Central memory CD4-positive, alpha-beta T cell (primary cell): ENCODE results near the gene WWP2.

Source experiments
- DNase-seq: peaks from one replicate; pipeline ENCODE4 v3.0.0; 2022

WWP2 gene

DNA sequence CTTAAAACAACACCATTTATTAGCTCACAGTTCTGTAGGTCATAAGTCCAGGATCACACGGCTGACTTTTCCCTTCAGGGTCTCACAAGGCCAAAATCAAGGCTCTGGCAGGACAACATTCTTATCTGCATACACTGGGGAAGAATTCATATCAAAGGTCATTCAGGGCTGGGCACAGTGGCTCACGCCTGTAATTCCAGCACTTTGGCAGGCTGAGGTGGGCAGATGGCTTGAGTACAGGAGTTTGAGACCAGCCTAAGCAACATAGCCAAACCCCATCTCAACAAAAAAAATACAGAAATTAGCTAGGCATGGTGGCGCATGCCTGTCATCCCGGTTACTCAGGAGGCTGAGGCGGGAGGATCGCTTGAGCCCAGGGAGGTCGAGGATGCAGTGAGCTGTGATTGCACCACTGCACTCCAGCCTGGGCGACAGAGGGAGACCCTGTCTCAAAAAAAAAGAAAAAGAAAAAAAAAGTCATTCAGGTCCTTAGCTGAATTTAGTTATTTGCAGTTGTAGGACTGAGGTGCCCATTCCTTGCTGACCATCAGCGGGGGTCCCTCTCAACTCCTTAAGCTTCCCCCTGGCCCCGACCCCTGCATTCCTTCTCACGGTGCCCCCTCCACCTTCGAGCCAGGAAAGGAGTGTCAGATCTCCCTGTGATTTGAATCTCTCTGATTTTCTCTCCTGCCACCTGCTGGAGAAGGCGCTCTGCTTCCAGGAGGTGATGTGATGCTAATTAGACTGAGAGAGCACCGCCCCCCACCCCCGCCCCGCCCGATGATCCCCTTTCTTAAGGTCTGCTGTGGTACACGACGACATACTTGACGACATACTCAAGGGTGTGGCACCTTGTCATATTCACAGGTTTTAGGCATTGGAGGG lies 97.2 kb downstream of the WWP2 start:
- DNase-seq, result no peak

DNA sequence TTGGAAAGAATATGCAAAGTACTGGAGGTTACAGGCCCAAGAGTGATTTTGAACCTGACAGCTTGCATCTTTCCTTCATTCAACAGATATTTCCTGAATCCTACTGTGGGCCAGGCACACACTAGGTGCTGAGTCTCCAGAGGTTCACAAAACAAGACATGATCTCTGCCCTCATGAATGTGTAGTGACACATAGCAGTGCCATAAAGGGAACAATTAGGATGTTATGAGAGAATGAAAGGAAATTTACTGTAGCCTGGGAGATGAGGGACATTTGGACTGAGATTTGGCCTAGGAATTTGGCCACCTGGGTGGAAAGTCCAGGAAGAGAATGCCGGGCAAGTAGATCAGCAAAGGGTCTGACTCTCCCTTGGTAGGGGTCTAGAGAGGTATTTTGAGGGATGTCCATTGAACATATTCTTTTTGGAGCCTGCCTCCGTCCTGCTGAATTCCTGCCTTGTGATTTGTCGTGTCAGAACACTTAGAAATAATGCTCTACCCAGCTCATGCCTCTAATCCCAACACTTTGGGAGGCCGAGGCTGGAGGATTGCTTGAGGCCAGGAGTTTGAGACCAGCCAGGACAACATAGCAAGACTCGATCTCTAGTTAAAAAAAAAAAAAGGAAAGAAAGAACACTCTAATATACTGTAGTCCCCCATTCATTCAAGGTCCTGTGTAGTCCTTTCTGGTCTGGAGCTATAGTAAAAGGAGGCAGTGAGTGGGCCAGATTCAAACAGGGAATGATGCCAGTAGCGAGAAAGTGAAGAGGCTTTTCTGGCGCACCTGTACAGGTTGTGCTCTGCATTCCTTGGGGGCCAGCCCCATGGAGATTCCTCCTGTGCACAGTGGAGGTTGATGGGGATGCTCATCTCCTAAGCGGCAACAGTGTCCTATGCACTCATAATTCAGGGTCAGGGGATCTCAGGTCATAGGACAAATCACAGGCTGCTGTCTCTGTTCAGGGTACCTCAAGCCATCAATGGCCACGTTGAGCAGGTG lies 98.4 kb downstream of the WWP2 start:
- DNase-seq, result no peak

DNA sequence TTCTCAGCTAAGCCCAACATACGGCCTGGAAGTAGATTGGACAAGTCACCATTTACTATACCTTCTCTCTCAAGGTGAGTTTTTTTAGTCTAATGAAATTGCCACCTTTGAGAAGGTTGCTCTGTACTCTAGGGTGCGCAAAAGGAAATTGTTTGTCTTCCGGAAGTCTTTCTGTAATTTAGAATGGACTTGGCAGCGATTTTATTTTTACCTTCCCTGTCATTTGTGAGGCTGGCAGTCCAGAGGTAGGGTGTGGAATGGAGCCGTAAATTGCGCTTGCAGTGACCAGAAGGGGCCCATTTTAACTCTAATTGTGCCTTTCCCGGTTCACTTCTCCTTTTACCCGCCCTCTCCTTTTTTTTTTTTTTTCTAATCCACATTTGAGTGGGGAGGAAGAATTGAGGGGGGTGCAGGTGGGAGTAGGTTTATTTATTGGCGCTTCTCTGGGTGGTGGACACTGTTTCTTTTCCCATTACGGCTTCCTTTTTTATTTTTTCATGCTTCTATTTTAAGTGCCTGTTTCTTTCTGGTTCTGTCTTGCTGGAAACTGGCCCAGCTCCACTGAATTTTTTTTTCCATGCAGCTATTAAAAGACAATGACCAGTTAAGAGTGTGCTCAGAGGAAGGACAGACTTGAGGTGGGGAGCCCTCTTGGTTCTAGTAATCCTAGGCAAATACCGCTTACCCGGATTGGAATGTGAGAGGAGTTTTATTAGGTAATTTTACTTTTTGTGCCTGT lies 99.3 kb downstream of the WWP2 start:
- no peak for DNase-seq

DNA sequence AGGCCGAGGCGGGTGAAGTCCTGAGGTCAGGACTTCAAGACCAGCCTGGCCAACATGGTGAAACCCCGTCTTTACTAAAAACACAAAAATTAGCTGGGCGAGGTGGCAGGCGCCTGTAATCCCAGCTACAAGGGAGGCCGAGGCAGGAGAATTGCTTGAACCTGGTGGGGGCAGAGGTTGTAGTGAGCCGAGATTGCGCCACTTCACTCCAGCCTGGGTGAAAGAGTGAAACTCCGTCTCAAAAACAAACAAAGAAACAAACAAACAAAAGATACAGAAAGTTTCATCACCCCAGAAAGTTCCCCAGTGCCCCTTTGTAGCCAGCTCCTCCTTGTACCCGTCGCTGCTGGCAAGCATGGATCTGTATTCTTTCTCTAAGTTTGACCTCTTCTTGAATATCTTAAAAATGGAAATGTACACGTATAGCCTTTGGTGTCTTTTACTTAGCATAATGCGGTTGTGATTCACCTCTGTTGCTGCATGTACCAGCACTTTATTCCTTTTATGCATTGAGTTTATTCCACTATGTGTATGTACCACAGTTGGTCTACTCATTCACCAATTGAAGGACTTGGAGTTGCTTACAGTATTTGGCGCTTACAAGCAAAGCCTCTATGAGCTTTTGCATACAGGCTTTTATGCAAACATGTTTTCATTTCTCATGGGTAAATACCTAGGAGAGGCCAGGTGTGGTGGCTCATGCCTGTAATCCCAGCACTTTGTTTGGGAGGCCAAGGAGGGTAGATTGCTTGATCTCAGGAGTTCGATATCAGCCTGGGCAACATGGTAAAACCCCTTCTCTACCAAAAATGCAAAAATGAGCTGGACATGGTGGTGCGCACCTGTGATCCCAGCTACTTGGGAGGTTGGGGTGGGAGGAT lies 101.5 kb downstream of the WWP2 start:
- DNase-seq, result no peak

DNA sequence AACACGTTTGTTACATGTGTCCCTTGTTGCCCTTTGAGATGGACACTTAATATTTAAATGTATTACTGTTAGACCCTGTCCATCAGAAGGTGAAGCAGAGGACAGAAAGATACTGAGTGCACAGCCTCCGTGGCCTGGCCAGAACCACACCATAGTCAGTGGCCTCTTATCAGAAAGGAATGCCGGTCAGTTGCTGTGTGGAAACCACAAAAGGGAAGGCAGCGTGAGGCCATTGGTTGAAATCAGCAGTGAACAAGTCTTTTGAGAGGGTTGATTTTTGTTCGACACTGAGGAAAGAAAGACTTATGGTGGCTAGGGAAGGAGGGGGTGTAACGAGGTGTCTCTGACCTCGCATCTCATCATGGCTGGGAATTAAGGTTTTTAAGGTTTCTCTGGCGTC lies 103.6 kb downstream of the WWP2 start:
- DNase-seq, result no peak

DNA sequence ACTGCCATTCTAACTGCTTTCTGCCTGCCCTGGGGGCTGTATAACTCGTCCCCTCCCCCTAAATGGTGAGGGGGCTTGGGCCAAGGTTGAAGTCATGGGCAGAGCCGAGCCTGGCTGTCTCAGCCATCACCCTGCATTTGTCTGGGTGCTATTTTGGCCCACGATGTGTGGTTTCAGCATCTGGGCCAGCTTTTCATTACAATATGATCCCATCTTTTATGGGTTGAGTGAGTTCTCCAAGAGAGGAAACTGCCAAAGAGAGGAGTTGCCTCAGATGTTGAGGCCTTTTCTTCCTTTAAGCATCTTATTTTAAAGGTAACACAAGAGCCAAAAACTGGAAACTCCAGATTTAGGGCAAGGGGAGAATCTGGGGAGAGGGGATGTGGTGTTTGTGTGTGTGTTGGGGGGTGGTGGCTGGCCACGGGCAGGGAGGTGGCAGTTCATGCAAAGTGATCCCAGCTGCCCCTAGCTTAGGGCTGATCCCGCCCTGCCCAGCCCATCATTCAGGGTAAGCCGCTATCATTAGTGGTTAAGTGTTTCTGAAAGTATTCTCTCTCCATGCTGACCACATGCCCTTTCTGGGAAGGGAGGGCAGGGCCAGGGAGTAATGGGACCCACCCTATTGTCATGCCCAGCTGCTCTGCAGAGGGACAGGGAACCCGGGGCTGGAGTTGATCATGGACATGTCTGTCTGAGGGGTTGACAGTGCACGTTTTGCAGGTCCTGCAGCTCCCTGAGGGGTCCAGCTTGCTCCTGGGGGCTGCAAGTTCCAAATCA lies 105.8 kb downstream of the WWP2 start:
- DNase-seq, result no peak

DNA sequence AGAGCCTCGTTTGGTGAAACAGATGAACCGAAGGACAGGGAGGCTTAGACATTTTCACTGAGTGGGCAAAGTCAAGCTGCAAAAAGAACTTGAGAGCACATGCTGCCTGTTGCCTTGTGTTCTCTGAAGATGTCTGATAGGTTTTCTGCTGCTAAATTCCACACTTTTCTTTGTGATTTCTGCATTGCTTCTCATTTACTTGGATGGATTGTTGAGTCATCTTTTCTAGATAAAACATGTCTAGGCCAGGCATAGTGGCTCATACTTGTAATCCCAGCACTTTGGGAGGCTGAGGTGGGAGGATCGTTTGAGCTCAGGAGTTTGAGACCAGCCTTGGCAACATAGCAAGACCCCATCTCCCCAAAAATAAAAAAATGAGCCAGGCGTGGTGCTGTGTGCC lies 108.6 kb downstream of the WWP2 start:
- DNase-seq, result no peak

DNA sequence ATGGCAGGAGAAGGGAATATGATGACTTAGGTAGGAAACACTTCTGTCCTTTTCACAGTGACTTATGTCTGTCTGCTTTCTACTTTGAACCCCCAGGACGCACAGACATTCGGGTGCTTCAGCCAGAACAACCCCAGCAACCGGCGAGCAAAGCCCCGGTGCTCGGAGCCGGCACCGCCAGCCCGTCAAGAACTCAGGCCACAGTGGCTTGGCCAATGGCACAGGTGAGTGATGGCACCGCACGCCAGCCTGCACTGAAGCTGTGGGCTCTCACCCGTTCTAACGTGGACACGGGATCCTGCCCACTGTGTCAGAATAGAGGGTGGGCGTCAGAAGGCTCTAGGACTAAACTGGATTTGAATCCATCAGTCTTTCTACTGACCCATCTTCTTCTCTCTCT lies 109.6 kb downstream of the WWP2 start:
- DNase-seq, result no peak

DNA sequence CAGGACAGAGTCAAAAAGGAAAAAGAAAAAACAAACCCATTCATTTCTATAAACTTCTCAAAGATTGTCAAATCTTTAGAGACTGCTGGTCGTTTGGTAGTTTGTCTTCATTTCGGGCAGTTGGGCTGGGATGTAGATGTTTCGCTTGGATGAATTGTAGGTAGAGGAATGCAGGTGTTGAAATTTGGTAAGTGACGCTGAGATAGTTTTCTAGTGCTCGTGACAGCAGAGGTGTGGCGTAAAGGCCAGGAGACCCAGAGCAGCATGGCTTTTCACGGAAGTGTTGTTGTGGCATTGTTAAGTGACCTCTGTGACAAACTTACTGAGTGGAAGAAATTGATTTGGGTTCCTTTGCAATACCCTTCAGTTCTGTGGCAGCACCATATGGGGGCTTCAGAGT lies 110.8 kb downstream of the WWP2 start:
- DNase-seq, result no peak

DNA sequence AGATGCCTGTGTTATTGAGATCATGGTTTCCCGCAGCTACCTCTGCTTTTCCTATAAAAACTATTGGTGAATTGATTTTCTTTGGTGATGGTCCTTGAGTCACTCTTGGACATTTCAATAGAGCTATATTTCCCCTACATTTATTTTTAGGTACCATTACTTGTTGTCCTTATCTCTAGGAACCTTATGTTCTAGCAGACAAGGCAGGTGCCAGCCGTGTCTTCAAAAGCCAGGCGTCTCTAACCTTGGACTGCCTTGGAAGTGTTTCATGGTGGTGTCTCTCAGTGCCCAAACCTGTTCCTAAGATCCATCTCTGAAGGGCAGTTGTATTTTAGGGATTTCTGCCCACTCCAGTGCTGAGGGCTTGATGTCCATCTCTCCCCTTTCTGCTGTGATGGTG lies 111.7 kb downstream of the WWP2 start:
- no peak for DNase-seq

DNA sequence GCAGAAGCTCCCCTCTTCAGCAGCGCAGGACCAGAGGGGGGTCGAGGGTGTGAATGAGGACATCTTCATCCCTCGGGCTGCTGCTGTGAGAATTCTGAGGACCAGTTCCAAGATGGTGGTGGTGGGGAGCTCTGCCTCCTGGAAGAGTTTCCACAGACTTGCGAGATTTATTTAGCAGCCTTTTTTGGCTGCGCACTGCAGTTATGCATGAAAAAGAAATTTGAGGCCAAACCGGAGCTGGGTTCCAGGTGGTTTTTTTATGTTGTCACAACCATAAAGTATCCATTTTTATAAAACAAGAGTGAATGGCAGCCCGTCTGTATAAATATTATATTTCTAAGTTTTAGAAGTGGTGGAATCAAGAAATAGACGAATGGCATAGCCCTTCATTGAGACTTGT lies 112.1 kb downstream of the WWP2 start:
- DNase-seq, result no peak

DNA sequence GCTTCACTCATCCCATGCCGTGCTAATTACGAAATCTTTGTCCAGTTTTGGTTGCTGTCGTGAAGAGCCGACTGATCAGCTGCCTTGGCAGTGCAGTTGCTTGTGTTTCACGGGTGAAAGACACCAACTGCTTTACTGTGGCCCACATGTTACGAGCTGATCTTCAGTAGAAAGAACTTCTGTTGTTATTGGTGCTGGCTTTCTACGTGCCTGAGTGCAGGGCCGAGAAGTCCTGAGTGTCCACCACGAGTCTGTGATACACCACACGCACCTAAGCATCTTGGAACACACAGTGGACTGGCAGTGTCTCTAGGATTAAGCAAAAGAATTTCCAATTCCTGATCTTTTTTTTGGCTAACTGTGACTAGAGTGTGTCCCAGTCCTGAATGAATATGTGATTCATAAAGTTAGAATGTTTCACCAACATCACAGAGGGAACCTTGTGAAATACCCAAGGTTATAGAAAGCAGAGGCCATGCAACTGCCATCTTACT lies 118.6 kb downstream of the WWP2 start:
- no peak for DNase-seq

DNA sequence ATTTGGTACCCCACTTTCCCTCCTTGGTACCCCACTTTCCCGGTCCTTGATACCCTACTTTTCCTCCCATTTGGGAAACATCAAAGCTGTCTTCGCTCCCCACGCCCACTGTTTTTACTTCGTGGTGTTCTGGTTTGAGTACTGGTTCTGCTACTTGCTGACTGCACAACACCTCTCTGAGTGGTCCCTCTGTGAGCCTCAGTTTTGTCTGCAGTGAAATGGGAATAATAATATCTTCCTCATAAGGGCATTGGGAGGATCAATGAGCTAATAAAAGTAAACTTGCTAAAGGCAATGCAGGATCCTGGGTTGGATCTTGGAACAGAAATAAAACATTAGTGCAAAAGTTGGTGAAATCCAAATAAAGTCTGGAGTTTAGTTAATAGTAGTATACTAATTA lies 119.0 kb downstream of the WWP2 start:
- no peak for DNase-seq

DNA sequence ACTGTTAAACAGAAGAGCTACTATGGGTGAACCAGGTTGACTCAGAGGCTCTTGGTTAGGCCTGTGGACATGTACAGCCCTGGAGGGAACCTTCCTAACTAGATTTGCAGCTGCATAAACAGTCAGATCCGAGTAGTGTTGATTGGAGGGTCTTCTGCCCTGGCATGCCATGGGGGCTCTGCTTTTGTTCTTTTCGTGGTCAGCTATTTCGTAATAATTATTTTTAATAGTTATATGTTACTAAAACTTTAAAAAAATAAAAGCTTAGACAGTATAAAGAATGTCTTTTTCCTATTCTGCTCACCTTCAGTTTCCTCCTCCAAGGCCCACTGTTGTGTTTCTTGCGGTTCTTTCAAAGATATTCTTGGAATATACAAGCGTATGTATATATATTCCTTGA lies 121.6 kb downstream of the WWP2 start:
- DNase-seq, result no peak

DNA sequence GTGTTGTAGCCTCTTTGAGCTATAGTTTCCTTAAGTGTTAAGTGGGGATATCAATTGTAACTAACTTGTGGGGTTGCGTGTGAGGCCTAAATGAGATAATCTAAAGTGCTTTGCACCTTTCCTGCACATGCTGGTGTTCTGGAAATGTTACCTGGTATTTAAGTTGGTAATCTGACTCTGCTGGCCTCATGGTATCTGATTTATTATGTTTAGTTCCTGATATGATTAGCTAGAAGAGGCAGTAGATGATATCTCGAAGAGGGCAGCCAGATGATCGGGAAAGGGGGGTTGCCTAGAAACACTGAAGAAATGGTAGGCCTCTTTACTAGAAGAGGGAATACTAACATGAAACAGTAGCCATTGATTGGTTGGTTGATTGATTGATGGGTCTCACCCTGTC lies 123.6 kb downstream of the WWP2 start:
- no peak for DNase-seq

DNA sequence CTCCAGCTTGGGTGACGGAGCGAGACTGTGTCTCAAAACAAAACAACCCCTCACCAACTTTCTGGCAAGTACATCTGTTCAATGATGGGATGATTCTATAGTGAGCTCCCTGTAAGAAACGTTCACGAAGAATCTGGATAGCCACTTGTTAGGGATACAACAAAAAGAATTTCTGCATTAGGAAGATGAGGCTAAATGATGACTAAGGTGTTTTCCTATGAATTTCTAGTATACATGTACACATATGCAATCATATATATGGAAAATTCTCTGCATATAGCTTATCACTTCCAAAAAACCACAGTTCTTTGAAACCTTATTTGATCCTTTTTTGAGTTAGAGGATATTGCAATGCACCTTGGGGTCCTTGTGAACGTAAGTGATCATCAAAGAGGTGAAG lies 124.6 kb downstream of the WWP2 start:
- DNase-seq, result no peak

DNA sequence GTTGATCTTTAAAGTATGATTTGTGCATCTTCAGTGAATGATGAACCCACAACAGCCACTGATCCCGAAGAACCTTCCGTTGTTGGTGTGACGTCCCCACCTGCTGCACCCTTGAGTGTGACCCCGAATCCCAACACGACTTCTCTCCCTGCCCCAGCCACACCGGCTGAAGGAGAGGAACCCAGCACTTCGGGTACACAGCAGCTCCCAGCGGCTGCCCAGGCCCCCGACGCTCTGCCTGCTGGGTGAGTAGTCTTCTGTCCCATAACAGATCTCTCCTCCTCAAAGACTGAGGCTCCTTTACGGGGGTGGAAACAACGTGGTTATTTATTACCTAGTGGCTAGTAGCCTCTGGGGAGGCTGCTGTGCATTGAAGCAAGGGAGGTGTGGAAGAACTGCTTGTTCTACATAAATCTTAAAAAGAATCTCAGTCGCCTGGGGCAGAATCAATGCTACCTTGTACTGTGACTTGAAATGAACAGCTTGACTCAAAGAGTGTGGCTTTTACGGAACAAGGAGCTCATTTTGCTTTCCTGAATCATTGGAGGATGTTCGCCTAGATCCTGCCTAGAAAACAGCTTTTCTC lies 126.0 kb downstream of the WWP2 start:
- no peak for DNase-seq

DNA sequence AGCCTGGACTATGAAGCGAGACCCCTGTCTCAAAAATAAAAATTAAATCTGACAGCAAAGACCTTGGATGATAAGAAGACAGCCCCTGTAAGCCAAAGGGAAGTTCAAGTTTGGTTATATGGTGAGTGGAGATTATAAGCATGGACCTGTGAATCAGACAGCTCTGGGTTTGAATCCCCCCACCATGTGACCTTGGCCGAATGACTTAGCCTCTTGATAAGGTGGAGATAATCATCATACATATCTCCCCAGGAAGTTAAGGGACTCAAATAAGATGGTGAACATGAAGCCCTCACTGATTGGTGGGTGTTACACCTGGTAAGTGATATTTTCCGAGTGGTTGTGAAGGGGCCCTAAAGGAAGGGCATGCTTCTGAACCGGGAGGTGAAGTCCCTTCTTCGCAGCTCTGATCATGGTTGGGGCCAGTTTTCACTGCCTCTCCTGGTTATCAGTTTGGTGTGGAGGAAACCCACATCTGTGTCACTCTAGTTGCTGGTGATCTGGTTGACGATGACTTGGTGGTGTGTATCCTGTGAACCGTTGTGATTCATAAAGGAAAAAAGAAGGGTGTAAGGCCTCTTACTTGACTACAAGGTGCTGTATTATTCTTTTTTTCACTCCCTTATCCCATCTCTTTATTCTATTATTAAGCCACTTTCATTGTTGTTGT lies 127.3 kb downstream of the WWP2 start:
- no peak for DNase-seq

DNA sequence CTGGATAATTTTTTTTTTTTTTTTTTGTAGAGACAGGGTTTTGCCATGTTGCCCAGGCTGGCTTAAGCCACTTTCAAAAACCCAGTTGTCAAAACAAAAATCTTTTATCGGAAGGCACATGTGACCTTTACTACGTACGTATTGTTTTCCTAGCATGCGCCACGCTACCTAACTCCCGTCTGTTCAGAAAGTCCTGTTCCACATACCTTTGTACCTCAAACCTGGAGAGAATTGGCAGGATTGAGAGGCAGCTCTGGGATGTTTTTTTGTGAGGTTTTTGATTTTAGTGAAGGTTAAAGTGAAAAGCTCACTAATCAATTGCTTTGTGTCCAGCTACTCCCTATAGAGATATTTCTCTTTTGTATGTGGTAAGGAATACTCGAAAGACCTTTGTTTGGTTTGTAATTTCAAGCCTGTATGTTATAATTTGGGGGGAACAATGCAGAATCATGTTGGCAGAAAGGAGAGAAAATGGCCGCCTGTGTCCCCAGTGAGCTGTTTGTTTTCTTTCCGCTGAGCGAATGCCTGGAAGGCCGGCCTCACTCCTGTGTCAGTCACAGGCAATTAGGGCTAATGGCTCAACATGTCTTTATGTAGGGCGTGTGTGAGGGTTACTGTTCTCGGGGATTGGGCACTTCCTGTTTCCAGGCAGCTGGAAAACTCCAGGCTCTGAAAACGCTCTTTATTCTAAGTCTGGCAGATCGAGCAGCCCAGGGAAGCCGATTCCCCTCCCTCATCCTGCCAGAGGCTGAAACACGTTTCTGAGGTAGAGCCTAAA lies 128.2 kb downstream of the WWP2 start:
- DNase-seq, result no peak
